Activated T-helper 2 cell treated with anti-CD3 and anti-CD28 coated beads, Interferon-gamma antibody, Interleukin-2, Interleukin-4, amounts not matched to agents 10 μg/mL and 5 μg/mL and 100 μg/mL, durations not matched to agents 14 hours and 24 hours and 36 hours (primary cell): Measurements from ENCODE around the gene GALNT17. TPM values are rescaled to one million over a fixed set of nuclear protein-coding genes. Genes with fewer than 3 reads are reported as not detected.
"Not testable (repeated sequence)": the region's sequence is repeated elsewhere in the genome, so short reads cannot be mapped to it uniquely, and the experiment has no call there.

Experiments used
- DNase-seq: peaks from one replicate; pipeline ENCODE4 v3.0.0; 2021; ENCODE audit warnings: low spot score
- H3K27ac Mint-ChIP-seq: one replicate; pipeline ENCODE4 v1.8.0; 2021; ENCODE audit warnings: mixed read lengths
- H3K27me3 Mint-ChIP-seq: one replicate; pipeline ENCODE4 v1.8.0; 2021; ENCODE audit warnings: low read depth, mixed read lengths
- H3K36me3 Mint-ChIP-seq: one replicate; pipeline ENCODE4 v1.8.0; 2021; ENCODE audit warnings: low read depth, mixed read lengths
- H3K4me1 Mint-ChIP-seq: one replicate; pipeline ENCODE4 v1.8.0; 2021; ENCODE audit warnings: low read depth, mixed read lengths
- H3K4me3 Mint-ChIP-seq: one replicate; pipeline ENCODE4 v1.8.0; 2021; ENCODE audit warnings: low read depth, mild to moderate bottlenecking, moderate library complexity, mixed read lengths
- H3K9me3 Mint-ChIP-seq: one replicate; pipeline ENCODE4 v1.8.0; 2021; ENCODE audit warnings: mixed read lengths
- intact Hi-C: fragments of 100-400 bp; cut with micrococcal nuclease; formaldehyde crosslinking; loops from one replicate; pipeline ENCODE4 v1.15.1; 2023
- total RNA-seq: library from RNA; stranded (reverse); gene quantifications from 2 replicates; pipeline ENCODE4 v1.2.3, GENCODE V29; 2022

The GALNT17 gene
- total RNA-seq, 1 donor from 2014 or later, result not detected

- H3K27ac Mint-ChIP-seq, H3K27me3 Mint-ChIP-seq, intact Hi-C loops, DNase-seq, H3K4me3 Mint-ChIP-seq, H3K4me1 Mint-ChIP-seq, H3K36me3 Mint-ChIP-seq: not testable (repeated sequence)
- H3K9me3 Mint-ChIP-seq, result peaks cover 25% of the 10 kb centered on the region
These were observed 511.1 kb downstream of the GALNT17 start for GRCh38 chr7:71643031-71643430.

DNA sequence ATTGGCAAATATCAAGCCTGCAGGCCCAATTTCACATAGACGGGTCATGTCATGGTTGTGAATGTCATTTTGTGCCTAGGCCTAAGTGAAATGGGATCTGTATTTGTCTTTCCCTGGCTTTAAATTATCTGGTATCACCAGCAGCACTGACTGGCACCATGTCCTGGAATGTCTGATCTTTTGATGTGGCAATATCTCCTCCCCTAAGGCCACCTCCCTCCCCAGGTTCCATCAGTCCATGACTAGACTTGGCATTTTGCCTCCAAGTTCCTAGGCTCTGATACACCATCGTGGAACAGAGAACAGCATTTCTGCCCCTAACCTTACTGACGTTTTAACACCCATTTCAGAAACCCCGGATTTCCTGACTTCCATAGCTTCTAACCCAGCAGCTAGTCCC, 513.9 kb downstream of the GALNT17 start:
- H3K4me3 Mint-ChIP-seq, result no peak overlapping the region

DNA sequence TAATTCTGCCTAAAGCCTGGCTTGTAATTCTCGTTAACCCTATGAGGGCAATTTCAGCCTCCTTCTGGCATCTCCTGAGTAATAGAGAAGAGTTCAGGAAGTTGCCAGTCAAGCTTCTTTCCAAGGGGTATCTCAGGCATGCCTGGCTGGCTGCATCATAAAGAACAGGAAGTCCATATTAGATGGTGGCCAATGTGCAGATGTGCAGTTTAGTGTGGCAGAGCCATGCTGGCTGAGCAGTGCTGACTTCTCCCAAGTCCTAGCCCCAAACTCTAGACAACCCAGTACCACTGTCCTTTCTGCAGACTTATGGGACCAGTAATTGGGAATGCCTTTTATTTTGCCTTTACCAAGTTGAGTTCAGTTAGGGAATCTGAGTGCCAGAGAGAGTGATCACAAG, 517.9 kb downstream of the GALNT17 start:
- no peak for DNase-seq
- Mint-ChIP-seq H3K4me1 (no peaks in the 10 kb centered on the region), H3K4me3 (no peak overlapping the region), H3K36me3 (no peaks in the 10 kb centered on the region), H3K27ac (no peak overlapping the region), H3K27me3 (no peaks in the 10 kb centered on the region), H3K9me3 (peaks cover 26% of the 10 kb centered on the region)
- intact Hi-C loops, result no loop called here

More for the DNA sequence above, 513.9 kb downstream of the GALNT17 start:
- Mint-ChIP-seq H3K27me3 (no peaks in the 10 kb centered on the region), H3K4me1 (no peaks in the 10 kb centered on the region), H3K27ac (no peak overlapping the region), H3K9me3 (peaks cover 23% of the 10 kb centered on the region), H3K36me3 (no peaks in the 10 kb centered on the region)
- no peak for DNase-seq
- intact Hi-C loops, result no loop called here

- DNase-seq, result no peak
- Mint-ChIP-seq H3K27me3 (no peaks in the 10 kb centered on the region), H3K27ac (no peak overlapping the region), H3K4me1 (no peaks in the 10 kb centered on the region), H3K4me3 (no peak overlapping the region), H3K9me3 (peaks cover 26% of the 10 kb centered on the region), H3K36me3 (no peaks in the 10 kb centered on the region)
- intact Hi-C loops, result no loop called here
These were observed 518.9 kb downstream of the GALNT17 start for GRCh38 chr7:71650653-71651337.

DNA sequence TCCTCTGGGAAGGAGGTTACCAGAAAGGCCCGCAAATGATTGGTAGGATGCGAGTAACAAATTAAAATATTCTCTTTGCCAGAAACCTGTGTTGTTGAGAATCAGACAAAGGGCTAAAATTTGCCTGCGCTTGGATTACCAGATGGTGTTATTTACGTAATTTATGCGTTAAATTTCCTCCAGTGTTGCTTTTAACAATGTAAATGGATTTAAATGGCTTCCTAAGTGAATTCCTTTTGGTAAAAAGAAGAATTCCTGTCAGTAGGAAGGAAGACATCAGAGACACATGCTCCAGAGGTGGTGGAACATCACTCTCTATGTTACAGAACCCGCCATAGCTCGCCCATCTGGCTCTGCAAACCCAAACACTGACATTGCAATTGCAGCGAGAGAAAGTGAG, 520.6 kb downstream of the GALNT17 start:
- Mint-ChIP-seq H3K27me3 (no peaks in the 10 kb centered on the region), H3K9me3 (peaks cover 38% of the 10 kb centered on the region), H3K27ac (no peak overlapping the region), H3K4me3 (no peak overlapping the region), H3K36me3 (no peaks in the 10 kb centered on the region), H3K4me1 (no peaks in the 10 kb centered on the region)
- no peak for DNase-seq
- intact Hi-C loops, result no loop called here

GRCh38 chr7:71657386-71657785, 525.4 kb downstream of the GALNT17 start:
- no peaks in the 10 kb centered on the region for H3K36me3 Mint-ChIP-seq
- intact Hi-C loops, result no loop called here
- no peak overlapping the region for H3K4me3 Mint-ChIP-seq
- no peak overlapping the region for H3K27ac Mint-ChIP-seq
- peaks cover 42% of the 10 kb centered on the region for H3K9me3 Mint-ChIP-seq
- H3K27me3 Mint-ChIP-seq, result no peaks in the 10 kb centered on the region
- no peaks in the 10 kb centered on the region for H3K4me1 Mint-ChIP-seq
- DNase-seq, result no peak

DNA sequence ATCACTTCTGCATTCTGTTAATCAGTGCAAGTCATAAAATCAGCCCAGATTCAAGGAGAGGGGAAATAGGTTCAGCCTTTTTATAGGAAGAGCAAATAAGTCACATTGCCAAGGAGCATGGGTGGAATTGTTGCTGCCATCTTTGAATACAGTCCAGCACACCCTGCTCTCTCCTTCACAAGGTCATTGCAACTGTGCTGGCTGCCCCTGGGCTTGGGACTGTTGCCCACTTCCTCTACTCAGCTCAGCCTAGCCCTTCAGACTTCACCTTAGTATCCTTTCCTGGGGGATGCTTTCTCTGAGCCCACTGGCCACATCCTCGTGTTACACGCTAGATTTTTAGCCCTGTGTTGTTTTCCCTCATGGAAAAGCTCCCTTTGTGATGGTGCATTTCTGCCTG, 527.7 kb downstream of the GALNT17 start:
- intact Hi-C loops, result no loop called here
- Mint-ChIP-seq H3K27ac (no peak overlapping the region), H3K9me3 (peaks cover 53% of the 10 kb centered on the region), H3K4me1 (no peaks in the 10 kb centered on the region), H3K36me3 (no peaks in the 10 kb centered on the region), H3K27me3 (no peaks in the 10 kb centered on the region), H3K4me3 (no peak overlapping the region)
- DNase-seq, result no peak

DNA sequence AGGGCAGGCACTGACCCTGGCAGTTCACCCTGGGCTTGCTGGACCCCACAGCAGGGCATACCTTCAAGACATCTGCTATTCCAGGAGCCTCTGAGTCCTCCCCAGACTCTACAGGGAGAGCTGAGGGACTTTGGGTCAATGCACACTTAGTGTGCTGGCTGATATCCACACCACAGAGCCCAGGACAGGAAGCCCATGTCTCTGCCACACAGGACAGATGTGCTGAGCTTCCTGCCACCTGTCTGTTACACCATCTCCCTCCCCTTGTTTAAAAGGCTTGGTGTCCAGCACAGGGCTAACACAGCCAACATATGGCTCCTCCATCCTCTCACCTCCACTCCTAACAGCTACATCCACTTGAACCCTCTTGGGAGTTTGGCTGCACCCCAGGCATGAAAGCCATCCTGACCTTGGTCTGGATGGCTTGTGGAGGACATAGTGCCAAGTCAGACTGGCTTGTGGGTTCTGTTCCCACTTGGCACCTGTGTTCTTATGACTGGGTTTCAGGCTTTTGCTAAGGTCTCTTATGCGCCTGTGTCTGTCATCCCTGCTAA, 529.8 kb downstream of the GALNT17 start:
- no peaks in the 10 kb centered on the region for H3K4me1 Mint-ChIP-seq
- H3K4me3 Mint-ChIP-seq, result no peak overlapping the region

DNA sequence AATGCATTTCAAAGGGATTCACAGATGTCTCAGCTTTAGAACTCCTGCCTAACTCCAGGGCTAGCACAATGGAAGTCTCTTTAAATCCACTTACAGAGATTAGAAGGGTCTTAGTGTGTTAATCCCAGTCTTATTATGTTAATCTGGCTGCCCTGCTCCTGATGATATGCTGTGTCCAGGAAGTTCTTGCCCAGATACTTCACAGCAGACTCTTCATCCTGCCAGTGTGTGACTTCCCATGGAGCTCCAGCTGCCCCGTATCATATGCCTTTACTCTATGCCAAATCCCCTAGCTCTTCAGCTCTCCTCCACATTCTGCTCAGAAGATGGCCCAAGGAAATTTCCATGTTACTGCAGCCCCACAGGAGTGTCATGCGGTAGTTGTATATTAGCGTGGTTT, 533.8 kb downstream of the GALNT17 start:
- Mint-ChIP-seq H3K27ac (no peak overlapping the region), H3K4me3 (no peak overlapping the region), H3K36me3 (no peaks in the 10 kb centered on the region), H3K9me3 (peaks cover 39% of the 10 kb centered on the region), H3K4me1 (no peaks in the 10 kb centered on the region), H3K27me3 (no peaks in the 10 kb centered on the region)
- intact Hi-C loops, result no loop called here
- no peak for DNase-seq

More for the DNA sequence above, 529.8 kb downstream of the GALNT17 start:
- H3K27ac Mint-ChIP-seq, result no peak overlapping the region
- H3K9me3 Mint-ChIP-seq, result peaks cover 44% of the 10 kb centered on the region
- intact Hi-C loops, result no loop called here
- no peaks in the 10 kb centered on the region for H3K27me3 Mint-ChIP-seq
- no peak for DNase-seq
- no peaks in the 10 kb centered on the region for H3K36me3 Mint-ChIP-seq

- Mint-ChIP-seq H3K4me1 (no peaks in the 10 kb centered on the region), H3K27me3 (no peaks in the 10 kb centered on the region), H3K4me3 (no peak overlapping the region), H3K36me3 (no peaks in the 10 kb centered on the region), H3K9me3 (peaks cover 19% of the 10 kb centered on the region), H3K27ac (no peak overlapping the region)
- intact Hi-C loops, result no loop called here
- no peak for DNase-seq
These were observed 536.6 kb downstream of the GALNT17 start for GRCh38 chr7:71668572-71668971.

- no peaks in the 10 kb centered on the region for H3K27me3 Mint-ChIP-seq
- no peaks in the 10 kb centered on the region for H3K36me3 Mint-ChIP-seq
- intact Hi-C loops, result no loop called here
- H3K4me3 Mint-ChIP-seq, result no peak overlapping the region
- DNase-seq, result no peak
- H3K9me3 Mint-ChIP-seq, result peaks cover 25% of the 10 kb centered on the region
- no peak overlapping the region for H3K27ac Mint-ChIP-seq
- no peaks in the 10 kb centered on the region for H3K4me1 Mint-ChIP-seq
These were observed 547.5 kb downstream of the GALNT17 start for GRCh38 chr7:71679480-71679879.

- DNase-seq, result no peak
- intact Hi-C loops, result no loop called here
- Mint-ChIP-seq H3K27ac (no peak overlapping the region), H3K36me3 (no peaks in the 10 kb centered on the region), H3K4me3 (no peak overlapping the region), H3K9me3 (peaks cover 32% of the 10 kb centered on the region), H3K4me1 (no peaks in the 10 kb centered on the region), H3K27me3 (no peaks in the 10 kb centered on the region)
These were observed 550.2 kb downstream of the GALNT17 start for GRCh38 chr7:71682181-71682580.

GRCh38 chr7:71682841-71683781, 551.2 kb downstream of the GALNT17 start:
- no peak for DNase-seq
- Mint-ChIP-seq H3K9me3 (peaks cover 33% of the 10 kb centered on the region), H3K36me3 (no peaks in the 10 kb centered on the region), H3K27ac (no peak overlapping the region), H3K4me1 (no peaks in the 10 kb centered on the region), H3K4me3 (no peak overlapping the region), H3K27me3 (no peaks in the 10 kb centered on the region)
- intact Hi-C loops, result no loop called here
